ENCODE results near the gene GLCCI1.

GLCCI1 gene

DNA sequence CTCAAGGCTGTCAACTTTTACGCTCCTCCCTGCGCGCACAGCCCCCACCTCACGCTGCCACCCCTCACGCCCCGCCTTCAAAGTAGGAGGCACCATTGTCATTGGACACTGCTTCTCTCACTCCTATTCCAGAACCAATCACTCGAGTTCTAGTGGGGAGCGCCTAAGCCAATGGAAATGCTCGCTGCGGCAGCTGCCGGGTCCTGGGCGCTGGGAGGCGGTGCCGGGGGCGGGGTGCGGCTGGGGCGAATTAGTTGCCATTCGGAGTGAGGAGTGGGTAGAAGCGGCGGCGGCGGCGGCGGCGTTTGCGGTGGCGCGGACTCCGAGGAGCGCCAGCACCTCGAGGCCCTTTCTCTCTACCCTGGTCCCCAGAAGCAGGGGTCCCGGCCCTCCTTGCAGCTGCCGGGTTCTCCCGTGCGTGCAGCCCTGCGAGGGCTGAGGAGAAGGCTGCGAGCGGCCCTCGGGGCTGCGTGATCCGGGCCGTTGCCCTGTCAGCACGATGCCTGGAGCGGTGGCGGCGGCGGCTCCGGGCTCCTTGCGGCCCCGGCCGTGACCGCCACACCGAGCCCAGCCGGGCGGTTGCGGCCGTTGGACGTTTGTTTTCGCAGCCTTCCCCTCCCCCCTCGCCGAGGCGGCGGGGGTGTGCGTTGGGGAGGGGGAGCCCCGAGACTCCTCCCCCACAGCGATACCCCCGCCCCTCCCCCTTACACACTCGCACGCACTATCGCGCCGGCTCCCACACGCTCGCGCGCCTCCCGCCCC lies at the start of gene GLCCI1:
TSS of gene GLCCI1 (plus strand) at position 253 of the 762 bp plus-strand sequence. CDS start 555 bp downstream, outside the sequence.
- peak; percentile 96 for DNase-seq

DNA sequence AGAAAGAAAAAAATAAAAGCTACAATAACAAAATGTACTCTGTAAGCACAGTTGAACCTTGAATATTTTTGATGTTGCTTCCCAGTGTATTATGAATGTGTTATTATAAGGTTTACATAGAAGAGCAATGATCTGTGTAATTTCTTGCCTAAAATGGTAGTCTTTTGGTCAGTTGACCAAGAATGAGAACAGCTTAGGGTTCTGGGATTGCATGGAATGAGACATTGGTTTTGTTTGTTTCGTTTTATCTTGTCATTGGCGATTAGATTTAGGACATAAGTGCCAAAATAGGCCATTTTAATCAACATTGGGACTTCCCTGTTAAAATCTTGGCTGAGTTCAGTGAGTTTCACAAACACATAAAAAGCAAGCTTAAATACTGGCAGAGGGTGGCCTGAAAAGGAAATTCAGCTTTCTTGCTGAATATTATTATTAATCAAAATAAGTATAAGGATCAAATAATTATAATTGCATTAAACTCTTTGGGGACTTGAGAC lies 49.1 kb upstream of the GLCCI1 start:
- DNase-seq = no peak

DNA sequence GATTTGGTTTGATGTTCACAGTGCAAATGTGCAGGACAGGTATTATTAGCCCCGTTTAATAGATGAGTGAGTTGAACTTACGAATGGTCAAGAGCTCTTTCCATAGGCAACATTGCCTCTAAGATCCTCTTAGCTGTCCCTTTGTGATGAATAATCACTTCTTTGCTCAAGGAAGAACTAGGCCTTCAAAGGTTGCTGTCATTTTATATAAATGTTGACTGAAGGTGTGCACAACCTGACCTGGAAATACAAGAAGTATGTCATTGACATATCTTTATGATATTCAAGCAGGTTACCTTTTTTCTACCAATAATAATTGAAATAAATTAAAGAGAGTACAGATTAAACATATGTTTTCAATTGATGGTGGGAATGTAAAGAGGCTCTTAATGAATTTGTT lies 48.5 kb upstream of the GLCCI1 start:
- no peak for DNase-seq

- DNase-seq = no peak
Observed at GRCh38 chr7:7920481-7920880, 48.1 kb upstream of the GLCCI1 start.

- no peak for DNase-seq
Observed at GRCh38 chr7:7921830-7922229, 46.8 kb upstream of the GLCCI1 start.

DNA sequence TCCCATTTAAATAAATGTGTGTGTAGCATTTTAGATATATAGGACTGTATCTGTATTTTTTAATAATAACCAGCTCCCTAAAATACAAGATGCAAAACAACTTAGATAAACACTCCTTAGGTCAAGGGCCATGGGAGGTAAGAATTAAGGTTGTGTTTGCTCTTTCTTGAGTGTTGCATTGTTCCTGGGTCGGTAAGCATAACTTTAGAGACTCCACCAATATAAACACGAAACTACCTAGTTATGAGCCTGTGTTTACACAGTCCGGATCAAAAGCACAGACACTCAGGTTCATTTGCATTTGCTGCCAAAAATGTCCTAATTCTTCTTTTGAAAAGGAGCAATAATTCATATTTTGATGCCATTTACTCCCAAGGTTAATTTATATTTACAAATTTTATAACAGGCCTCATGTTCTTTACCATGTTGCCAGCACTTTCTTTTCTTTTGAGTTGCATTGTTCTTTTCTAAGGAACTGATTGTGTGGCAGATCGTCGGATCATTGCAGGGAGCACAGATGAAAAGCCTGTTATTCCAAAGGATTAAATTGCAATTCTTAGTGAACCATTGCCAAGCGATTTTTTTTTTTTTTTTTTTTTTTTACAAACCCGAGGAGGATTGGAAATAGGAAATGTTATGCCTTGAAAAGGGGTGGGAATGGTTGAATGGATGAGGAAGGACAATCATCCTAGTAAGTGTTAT lies 45.8 kb upstream of the GLCCI1 start:
- no peak for DNase-seq

GRCh38 chr7:7923818-7924217 lies 44.8 kb upstream of the GLCCI1 start:
- DNase-seq = no peak

DNA sequence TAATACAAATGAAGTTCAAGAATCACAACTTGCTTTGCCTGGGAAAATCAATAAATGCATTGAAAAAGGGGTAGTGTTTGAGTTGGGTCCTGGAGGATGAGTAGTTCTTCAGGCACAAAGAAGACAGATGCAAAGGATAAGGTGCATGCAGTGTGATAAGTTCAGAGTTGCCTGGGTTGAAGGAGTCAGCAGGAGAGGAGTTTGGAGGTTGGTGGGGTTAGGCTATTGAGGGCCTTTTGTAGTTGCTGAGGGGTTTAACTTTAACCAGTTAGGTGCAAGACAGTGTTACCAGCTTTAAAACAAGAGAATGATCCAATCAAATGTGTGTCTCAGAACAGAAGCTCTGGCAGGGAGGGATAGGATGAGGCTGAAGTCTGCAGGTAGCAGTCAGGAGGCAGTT lies 44.3 kb upstream of the GLCCI1 start:
- no peak for DNase-seq

GRCh38 chr7:7931626-7932025 lies 37.0 kb upstream of the GLCCI1 start:
- DNase-seq = no peak

DNA sequence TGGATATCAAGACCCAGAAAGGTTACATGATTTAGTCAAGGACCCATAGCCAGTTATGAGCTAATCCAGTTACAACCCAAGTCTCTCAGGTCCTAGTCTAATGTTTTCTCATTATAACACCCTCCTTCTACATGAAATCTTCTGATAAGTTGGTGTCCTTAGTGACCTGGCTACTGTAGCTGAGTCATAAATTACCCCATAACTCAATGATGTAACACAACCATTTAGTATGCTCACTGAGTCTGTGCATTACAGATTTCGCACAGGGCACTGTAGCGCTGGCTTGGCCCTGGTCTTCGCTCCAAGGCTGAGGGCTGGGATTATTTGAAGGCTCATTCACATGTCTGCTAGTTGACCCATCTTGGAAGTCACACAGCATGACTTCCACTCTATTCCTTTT lies 36.0 kb upstream of the GLCCI1 start:
- DNase-seq = no peak

DNA sequence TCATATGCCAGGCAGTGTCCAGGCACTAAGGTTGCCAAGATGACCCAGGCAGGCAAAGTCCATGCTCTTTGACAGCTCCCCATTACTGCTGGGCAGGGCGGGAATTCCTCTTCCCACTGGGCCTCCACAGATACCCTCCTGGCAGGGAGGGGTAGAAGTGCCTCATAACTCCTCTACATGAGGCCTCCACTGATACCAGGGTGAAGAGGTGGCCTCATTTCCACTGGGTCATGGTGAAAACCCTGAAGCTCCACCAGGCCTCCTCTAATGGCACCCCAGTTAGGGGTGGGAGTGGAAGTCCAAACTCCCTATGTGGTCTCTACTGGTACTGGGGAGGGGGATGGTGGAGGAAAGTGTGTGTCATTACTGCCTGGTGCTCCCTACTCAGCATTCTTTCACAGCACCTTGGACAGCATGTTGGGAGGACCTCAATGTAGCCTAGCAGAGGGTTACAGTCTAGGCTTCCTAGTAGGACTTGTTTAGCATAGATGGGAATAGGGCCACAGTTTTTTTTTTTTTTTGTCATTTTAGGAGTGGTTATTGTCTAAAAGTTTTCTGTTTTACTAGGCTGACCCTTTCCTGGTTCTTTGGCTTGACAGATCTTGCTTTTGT lies 34.6 kb upstream of the GLCCI1 start:
- no peak for DNase-seq

GRCh38 chr7:7934945-7935344 lies 33.7 kb upstream of the GLCCI1 start:
- no peak for DNase-seq

DNA sequence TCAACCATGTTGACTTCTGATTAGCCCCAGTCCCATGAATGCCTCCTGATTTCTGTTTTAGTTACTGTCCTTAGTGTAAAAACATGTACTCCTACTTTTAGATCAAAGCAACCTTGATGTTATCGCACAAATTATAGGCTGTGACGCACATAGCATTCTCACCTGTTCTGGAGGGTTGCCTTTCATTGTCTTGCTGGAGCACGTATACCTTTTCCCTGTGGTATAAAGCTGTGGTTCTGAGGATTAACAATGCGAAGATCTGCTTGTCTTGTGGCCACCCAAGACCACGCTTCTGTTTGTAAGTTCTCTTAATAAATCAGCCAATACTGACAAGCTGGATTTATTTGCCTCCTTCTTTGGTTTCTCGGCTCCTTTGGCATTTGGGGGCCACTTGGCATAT lies 30.1 kb upstream of the GLCCI1 start:
- no peak for DNase-seq

- no peak for DNase-seq
Observed at GRCh38 chr7:7943951-7944350, 24.6 kb upstream of the GLCCI1 start.

DNA sequence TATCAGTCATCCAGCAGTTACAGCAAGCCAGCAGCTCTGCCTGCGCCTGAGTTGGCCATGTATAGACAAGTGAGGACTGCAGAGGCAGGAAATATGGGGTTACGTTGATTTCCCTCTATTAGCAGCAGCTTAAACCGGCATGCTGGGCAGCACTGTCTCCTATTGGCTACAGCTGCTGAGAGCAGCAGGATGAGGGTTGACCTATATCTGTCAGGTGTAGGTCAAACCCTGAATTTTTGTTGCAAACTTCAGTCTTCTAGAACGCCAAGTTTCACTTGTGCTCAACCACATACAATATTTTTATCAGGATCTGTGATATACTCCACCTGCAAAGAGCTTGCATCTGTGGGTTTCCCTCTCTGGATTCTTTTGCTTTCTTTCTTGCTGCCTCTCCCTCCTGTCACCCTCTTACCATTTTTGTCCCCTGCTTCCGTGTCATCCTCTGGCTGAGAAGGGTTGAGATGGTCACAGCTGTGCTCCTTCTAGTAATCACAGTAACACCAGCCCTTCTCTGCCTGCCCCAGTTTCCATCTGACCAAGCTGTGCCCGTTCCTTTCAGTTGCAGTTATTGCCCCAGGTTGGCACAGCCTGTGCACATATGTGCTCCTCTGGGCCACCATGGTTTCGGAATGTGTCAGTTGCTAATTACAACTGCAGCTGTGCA lies 23.8 kb upstream of the GLCCI1 start:
- DNase-seq = no peak

DNA sequence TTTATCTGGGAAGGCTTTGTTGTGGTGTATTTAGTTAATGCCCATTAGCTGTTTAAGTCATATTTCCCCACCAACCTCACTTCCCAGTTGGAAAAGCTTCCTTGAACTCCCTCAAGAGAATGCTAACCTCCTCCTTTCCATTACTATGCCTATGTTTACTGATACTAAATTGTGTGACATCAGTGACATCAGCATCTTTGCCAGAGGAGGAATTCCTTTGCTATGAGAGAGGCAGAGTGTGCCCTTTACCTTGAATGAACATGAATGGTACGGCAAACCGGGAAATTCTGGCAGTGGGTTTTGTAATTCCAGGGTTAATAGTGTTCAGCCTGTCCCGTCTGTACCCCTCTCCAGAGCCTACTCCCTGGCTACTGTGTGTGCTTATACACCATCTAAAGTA lies 22.1 kb upstream of the GLCCI1 start:
- no peak for DNase-seq

DNA sequence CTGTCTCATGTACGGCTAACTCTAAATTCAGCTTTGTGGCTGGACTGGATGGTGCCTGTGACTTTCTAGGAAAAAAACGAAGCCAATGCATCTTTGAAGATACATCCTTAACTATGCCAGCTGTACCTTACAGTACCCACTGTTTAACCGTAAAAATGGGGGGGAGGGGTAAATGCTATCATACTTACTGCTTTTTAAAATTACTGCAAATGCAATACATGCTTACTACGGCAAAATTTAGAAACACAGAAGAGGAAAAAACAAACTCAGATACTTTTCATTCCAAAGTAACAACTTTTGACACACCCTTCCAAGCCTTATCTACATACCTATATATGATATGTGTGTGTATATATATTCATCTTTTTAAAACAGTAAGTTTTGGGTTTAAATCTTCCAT lies 20.4 kb upstream of the GLCCI1 start:
- no peak for DNase-seq

DNA sequence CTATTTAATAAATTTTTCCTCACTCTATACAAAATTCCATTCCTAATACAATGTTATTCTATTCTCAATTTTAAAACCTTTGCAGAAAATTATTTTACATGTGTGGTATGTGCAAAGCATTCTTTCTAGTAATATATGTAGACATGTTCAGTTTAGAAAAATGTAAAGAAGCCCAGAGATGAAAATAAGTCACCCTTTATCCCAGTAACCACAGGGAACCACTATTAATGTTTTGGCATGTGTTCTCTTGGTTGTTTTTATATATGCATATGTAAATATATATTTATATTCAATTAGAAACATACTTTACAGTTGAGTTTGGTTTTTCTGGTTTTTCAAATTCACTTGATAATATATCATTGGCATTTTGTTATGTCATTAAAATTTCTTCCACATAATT lies 14.8 kb upstream of the GLCCI1 start:
- no peak for DNase-seq

GRCh38 chr7:7956531-7957128 lies 12.0 kb upstream of the GLCCI1 start:
- DNase-seq = no peak

GRCh38 chr7:7957513-7957912 lies 11.1 kb upstream of the GLCCI1 start:
- DNase-seq = no peak

GRCh38 chr7:7959979-7960670 lies 8.5 kb upstream of the GLCCI1 start:
- DNase-seq = no peak

GRCh38 chr7:7962851-7963250 lies 5.7 kb upstream of the GLCCI1 start:
- DNase-seq = no peak
